ENCODE measurements around the gene SMAD6. TPM values are rescaled to one million over a fixed set of nuclear protein-coding genes. Genes with fewer than 3 reads are reported as not detected.
A peak's percentile ranks its signal among the peaks of the same experiment; 100 is the strongest.

The SMAD6 gene
- total and polyA plus RNA-seq, 9 of the 15 experiments (the other 6 are each of a cell fraction or from before 2014, with no cell fraction given), result 0.10 to 15.5 (median 3.7) TPM

DNA sequence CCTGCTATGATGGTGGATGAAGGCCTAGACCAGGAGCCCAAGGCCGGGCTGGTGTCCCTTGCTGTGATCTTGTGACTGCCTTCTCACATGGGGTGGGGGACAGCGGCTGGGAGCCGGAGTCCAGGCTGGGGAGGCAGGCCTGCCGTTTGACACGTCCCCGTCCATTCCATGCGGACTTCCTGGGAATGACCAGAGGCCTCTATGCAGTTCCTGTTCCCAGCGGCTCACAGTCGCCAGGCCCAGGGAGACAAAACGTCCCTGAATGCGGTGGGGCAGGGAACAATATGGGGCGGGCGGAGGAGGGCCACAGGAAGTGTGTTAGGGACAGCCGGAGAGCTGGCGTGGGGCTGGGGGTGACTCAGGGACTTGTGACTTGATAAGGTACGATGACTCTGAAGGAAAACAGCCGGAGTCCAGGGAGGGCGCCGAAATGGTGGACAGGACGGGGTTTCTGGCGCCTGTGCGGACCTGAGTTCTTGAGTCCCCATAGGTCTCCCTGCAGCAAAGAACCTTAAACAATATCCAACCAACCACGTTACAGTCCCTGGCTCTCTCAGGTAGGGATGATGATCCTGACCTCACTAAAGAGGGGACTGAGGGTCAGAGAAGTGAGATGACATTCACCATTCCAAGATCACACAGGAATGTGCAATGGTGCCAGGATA lies 40.5 kb upstream of the SMAD6 start (continued):
- TF ChIP-seq NEUROD1 (IDR thresholded peaks at IDR 0.05; ENCODE audit: borderline replicate concordance, low read depth, low read length, partially characterized antibody), result peak; percentile 85
- peak; percentile 44; the same call in 1 of the 2 replicates for TF ChIP-seq KLF6 (CRISPR knock-in tag; IDR thresholded peaks at IDR 0.05; ENCODE audit: borderline replicate concordance)
- TF ChIP-seq DMBX1 (CRISPR knock-in tag; IDR thresholded peaks at IDR 0.05; ENCODE audit: borderline replicate concordance), result peak; percentile 80; the same call in 1 of the 2 replicates
- peak; percentile 91 for TF ChIP-seq ARID1B (IDR thresholded peaks at IDR 0.05)
- TF ChIP-seq, protein P1, sequence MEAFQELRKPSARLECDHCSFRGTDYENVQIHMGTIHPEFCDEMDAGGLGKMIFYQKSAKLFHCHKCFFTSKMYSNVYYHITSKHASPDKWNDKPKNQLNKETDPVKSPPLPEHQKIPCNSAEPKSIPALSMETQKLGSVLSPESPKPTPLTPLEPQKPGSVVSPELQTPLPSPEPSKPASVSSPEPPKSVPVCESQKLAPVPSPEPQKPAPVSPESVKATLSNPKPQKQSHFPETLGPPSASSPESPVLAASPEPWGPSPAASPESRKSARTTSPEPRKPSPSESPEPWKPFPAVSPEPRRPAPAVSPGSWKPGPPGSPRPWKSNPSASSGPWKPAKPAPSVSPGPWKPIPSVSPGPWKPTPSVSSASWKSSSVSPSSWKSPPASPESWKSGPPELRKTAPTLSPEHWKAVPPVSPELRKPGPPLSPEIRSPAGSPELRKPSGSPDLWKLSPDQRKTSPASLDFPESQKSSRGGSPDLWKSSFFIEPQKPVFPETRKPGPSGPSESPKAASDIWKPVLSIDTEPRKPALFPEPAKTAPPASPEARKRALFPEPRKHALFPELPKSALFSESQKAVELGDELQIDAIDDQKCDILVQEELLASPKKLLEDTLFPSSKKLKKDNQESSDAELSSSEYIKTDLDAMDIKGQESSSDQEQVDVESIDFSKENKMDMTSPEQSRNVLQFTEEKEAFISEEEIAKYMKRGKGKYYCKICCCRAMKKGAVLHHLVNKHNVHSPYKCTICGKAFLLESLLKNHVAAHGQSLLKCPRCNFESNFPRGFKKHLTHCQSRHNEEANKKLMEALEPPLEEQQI (IDR thresholded peaks at IDR 0.05), result no peak
- TF ChIP-seq, protein P2, sequence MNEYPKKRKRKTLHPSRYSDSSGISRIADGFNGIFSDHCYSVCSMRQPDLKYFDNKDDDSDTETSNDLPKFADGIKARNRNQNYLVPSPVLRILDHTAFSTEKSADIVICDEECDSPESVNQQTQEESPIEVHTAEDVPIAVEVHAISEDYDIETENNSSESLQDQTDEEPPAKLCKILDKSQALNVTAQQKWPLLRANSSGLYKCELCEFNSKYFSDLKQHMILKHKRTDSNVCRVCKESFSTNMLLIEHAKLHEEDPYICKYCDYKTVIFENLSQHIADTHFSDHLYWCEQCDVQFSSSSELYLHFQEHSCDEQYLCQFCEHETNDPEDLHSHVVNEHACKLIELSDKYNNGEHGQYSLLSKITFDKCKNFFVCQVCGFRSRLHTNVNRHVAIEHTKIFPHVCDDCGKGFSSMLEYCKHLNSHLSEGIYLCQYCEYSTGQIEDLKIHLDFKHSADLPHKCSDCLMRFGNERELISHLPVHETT (CRISPR knock-in tag; conservative IDR thresholded peaks at IDR 0.05 in 1 of 2, IDR thresholded peaks at IDR 0.05 in 1 of 2), result peak in 1 of 2 experiments; percentile 55; a peak in 2 of 4 replicates
- TF ChIP-seq HDGF (IDR thresholded peaks at IDR 0.05), result no peak
- TF ChIP-seq, protein P3, sequence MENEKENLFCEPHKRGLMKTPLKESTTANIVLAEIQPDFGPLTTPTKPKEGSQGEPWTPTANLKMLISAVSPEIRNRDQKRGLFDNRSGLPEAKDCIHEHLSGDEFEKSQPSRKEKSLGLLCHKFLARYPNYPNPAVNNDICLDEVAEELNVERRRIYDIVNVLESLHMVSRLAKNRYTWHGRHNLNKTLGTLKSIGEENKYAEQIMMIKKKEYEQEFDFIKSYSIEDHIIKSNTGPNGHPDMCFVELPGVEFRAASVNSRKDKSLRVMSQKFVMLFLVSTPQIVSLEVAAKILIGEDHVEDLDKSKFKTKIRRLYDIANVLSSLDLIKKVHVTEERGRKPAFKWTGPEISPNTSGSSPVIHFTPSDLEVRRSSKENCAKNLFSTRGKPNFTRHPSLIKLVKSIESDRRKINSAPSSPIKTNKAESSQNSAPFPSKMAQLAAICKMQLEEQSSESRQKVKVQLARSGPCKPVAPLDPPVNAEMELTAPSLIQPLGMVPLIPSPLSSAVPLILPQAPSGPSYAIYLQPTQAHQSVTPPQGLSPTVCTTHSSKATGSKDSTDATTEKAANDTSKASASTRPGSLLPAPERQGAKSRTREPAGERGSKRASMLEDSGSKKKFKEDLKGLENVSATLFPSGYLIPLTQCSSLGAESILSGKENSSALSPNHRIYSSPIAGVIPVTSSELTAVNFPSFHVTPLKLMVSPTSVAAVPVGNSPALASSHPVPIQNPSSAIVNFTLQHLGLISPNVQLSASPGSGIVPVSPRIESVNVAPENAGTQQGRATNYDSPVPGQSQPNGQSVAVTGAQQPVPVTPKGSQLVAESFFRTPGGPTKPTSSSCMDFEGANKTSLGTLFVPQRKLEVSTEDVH (IDR thresholded peaks at IDR 0.05; ENCODE audit: low read depth, partially characterized antibody), result no peak
- TF ChIP-seq, protein P4, sequence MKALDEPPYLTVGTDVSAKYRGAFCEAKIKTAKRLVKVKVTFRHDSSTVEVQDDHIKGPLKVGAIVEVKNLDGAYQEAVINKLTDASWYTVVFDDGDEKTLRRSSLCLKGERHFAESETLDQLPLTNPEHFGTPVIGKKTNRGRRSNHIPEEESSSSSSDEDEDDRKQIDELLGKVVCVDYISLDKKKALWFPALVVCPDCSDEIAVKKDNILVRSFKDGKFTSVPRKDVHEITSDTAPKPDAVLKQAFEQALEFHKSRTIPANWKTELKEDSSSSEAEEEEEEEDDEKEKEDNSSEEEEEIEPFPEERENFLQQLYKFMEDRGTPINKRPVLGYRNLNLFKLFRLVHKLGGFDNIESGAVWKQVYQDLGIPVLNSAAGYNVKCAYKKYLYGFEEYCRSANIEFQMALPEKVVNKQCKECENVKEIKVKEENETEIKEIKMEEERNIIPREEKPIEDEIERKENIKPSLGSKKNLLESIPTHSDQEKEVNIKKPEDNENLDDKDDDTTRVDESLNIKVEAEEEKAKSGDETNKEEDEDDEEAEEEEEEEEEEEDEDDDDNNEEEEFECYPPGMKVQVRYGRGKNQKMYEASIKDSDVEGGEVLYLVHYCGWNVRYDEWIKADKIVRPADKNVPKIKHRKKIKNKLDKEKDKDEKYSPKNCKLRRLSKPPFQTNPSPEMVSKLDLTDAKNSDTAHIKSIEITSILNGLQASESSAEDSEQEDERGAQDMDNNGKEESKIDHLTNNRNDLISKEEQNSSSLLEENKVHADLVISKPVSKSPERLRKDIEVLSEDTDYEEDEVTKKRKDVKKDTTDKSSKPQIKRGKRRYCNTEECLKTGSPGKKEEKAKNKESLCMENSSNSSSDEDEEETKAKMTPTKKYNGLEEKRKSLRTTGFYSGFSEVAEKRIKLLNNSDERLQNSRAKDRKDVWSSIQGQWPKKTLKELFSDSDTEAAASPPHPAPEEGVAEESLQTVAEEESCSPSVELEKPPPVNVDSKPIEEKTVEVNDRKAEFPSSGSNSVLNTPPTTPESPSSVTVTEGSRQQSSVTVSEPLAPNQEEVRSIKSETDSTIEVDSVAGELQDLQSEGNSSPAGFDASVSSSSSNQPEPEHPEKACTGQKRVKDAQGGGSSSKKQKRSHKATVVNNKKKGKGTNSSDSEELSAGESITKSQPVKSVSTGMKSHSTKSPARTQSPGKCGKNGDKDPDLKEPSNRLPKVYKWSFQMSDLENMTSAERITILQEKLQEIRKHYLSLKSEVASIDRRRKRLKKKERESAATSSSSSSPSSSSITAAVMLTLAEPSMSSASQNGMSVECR (CRISPR knock-in tag; IDR thresholded peaks at IDR 0.05), result 0 out of 2 replicates have a peak, but pooled peaks have one; percentile 43
- TF ChIP-seq CREM (IDR thresholded peaks at IDR 0.05; ENCODE audit: low read depth), result peak; percentile 82
- peak; percentile 68; the same call in 1 of the 2 replicates for TF ChIP-seq CBX1 (IDR thresholded peaks at IDR 0.05; ENCODE audit: low read depth)
- peak; percentile 51 for TF ChIP-seq FOS (IDR thresholded peaks at IDR 0.05; ENCODE audit: extremely low read depth, insufficient read length)
- TF ChIP-seq, protein P5, sequence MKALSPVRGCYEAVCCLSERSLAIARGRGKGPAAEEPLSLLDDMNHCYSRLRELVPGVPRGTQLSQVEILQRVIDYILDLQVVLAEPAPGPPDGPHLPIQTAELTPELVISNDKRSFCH (CRISPR knock-in tag; IDR thresholded peaks at IDR 0.05), result no peak
- TF ChIP-seq, protein P5 (tag; IDR thresholded peaks at IDR 0.05), result peak; percentile 45; the same call in 1 of the 2 replicates
- TF ChIP-seq ZNF586 (CRISPR knock-in tag; conservative IDR thresholded peaks at IDR 0.05), result 0 out of 2 replicates have a peak, but pooled peaks have one; percentile 0

Data from K562 (cell line).